Neural progenitor cell (in vitro differentiated cells): ENCODE results near the gene DCC. TPM values are rescaled to one million over a fixed set of nuclear protein-coding genes. Genes with fewer than 3 reads are reported as not detected.

Source experiments
- DNase-seq: peaks from one replicate; pipeline ENCODE4 v3.0.0-alpha.2; 2016; ENCODE audit warnings: low spot score
- H2AFZ ChIP-seq: fragments of 200-600 bp; sonication (generic); replicated peaks from 2 replicates; pipeline ENCODE4 v1.6.1; 2016; ENCODE audit warnings: antibody characterized with exemption
- H3F3A ChIP-seq: fragments of 200-600 bp; sonication (generic); 2 replicates; pipeline ENCODE4 v1.6.1; 2016; ENCODE audit warnings: antibody characterized with exemption, low read depth
- H3K27ac ChIP-seq: fragments of 200-600 bp; sonication (generic); 2 replicates; pipeline ENCODE4 v1.5.1; 2016; ENCODE audit warnings: mild to moderate bottlenecking
- H3K27me3 ChIP-seq: fragments of 200-600 bp; sonication (generic); 2 replicates; pipeline ENCODE4 v1.6.1; 2016; ENCODE audit warnings: mild to moderate bottlenecking, moderate library complexity
- H3K36me3 ChIP-seq: fragments of 200-600 bp; sonication (generic); 2 replicates; pipeline ENCODE4 v1.5.1; 2016
- H3K4me1 ChIP-seq: fragments of 200-600 bp; sonication (generic); 2 replicates; pipeline ENCODE4 v1.6.1; 2016; ENCODE audit warnings: mixed run types
- H3K4me2 ChIP-seq: fragments of 200-600 bp; sonication (generic); 2 replicates; pipeline ENCODE4 v1.6.1; 2016
- H3K4me3 ChIP-seq: fragments of 200-600 bp; sonication (generic); 2 replicates; pipeline ENCODE4 v1.5.1; 2016
- H3K79me2 ChIP-seq: fragments of 200-600 bp; sonication (generic); 2 replicates; pipeline ENCODE4 v1.6.1; 2016; ENCODE audit warnings: low read depth
- H3K9ac ChIP-seq: fragments of 200-600 bp; sonication (generic); 2 replicates; pipeline ENCODE4 v1.6.1; 2016
- H3K9me3 ChIP-seq: fragments of 200-600 bp; sonication (generic); 2 replicates; pipeline ENCODE4 v1.5.1; 2016; ENCODE audit warnings: low read depth
- H4K20me1 ChIP-seq: fragments of 200-600 bp; sonication (generic); 2 replicates; pipeline ENCODE4 v1.6.1; 2016; ENCODE audit warnings: low read depth
- H3K27ac Mint-ChIP-seq: 3 replicates; pipeline ENCODE4 v1.8.0; 2021; ENCODE audit warnings: mixed read lengths
- H3K27me3 Mint-ChIP-seq: 2 replicates; pipeline ENCODE4 v1.8.0; 2022; ENCODE audit warnings: low read depth, mild to moderate bottlenecking, inconsistent platforms, moderate library complexity, mixed read lengths; ENCODE audit not compliant: insufficient read depth
- H3K36me3 Mint-ChIP-seq: 3 replicates; pipeline ENCODE4 v1.8.0; 2021; ENCODE audit warnings: mixed read lengths
- H3K4me1 Mint-ChIP-seq: 3 replicates; pipeline ENCODE4 v1.8.0; 2021; ENCODE audit warnings: mixed read lengths
- H3K4me3 Mint-ChIP-seq: 3 replicates; pipeline ENCODE4 v1.8.0; 2021; ENCODE audit warnings: mild to moderate bottlenecking, moderate library complexity, mixed read lengths
- H3K9me3 Mint-ChIP-seq: 3 replicates; pipeline ENCODE4 v1.8.0; 2020; ENCODE audit warnings: mixed read lengths
- EZH2 ChIP-seq: fragments of 200-600 bp; sonication (generic); IDR thresholded peaks from 2 replicates; pipeline ENCODE4 v1.6.1; 2017; ENCODE audit warnings: antibody characterized with exemption, mild to moderate bottlenecking, moderate library complexity
- EZH2phosphoT487 ChIP-seq: fragments of 200-600 bp; sonication (generic); IDR thresholded peaks from 2 replicates; pipeline ENCODE4 v1.6.1; 2017; ENCODE audit warnings: antibody characterized with exemption
- total RNA-seq: library from RNA; depleted of rRNA; stranded (reverse); fragments of >200 nt; gene quantifications from 2 replicates; pipeline ENCODE4 v1.2.3, GENCODE V29; 2015; ENCODE audit warnings: low replicate concordance
- TF ChIP-seq, protein P1 (sequence below): fragments of 200-600 bp; sonication (generic); IDR thresholded peaks from 2 replicates; pipeline ENCODE4 v1.5.1; 2017; ENCODE audit warnings: antibody characterized with exemption, mild to moderate bottlenecking

Gene DCC
- total RNA-seq, 1 donor from 2014 or later, result 0.41 TPM

GRCh38 chr18:52408800-52409302 is 68.9 kb downstream of the DCC start:
- H3F3A ChIP-seq, result no peaks in the 10 kb centered on the region
- DNase-seq, result no peak
- TF ChIP-seq, protein P1, sequence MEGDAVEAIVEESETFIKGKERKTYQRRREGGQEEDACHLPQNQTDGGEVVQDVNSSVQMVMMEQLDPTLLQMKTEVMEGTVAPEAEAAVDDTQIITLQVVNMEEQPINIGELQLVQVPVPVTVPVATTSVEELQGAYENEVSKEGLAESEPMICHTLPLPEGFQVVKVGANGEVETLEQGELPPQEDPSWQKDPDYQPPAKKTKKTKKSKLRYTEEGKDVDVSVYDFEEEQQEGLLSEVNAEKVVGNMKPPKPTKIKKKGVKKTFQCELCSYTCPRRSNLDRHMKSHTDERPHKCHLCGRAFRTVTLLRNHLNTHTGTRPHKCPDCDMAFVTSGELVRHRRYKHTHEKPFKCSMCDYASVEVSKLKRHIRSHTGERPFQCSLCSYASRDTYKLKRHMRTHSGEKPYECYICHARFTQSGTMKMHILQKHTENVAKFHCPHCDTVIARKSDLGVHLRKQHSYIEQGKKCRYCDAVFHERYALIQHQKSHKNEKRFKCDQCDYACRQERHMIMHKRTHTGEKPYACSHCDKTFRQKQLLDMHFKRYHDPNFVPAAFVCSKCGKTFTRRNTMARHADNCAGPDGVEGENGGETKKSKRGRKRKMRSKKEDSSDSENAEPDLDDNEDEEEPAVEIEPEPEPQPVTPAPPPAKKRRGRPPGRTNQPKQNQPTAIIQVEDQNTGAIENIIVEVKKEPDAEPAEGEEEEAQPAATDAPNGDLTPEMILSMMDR, result no peak
- no peak for TF ChIP-seq EZH2
- TF ChIP-seq EZH2phosphoT487, result no peak
- H3K4me1 ChIP-seq, result no peaks in the 10 kb centered on the region
- H3K9me3 ChIP-seq, result no peaks in the 10 kb centered on the region
- Mint-ChIP-seq H3K4me1 (peaks cover under 1% of the 10 kb centered on the region), H3K36me3 (peaks cover under 1% of the 10 kb centered on the region), H3K9me3 (peaks cover under 1% of the 10 kb centered on the region), H3K4me3 (no peak overlapping the region), H3K27ac (no peak overlapping the region), H3K27me3 (no peaks in the 10 kb centered on the region)
- no peak overlapping the region for H3K4me2 ChIP-seq
- no peaks in the 10 kb centered on the region for H3K36me3 ChIP-seq
- H3K79me2 ChIP-seq, result no peaks in the 10 kb centered on the region
- H3K4me3 ChIP-seq, result no peak overlapping the region
- no peak overlapping the region for H3K9ac ChIP-seq
- H2AFZ ChIP-seq, result no peak overlapping the region
- no peaks in the 10 kb centered on the region for H4K20me1 ChIP-seq
- no peak overlapping the region for H3K27ac ChIP-seq
- H3K27me3 ChIP-seq, result no peaks in the 10 kb centered on the region

GRCh38 chr18:52409727-52410126 is 69.7 kb downstream of the DCC start:
- no peaks in the 10 kb centered on the region for H3K36me3 ChIP-seq
- no peaks in the 10 kb centered on the region for H3K27me3 Mint-ChIP-seq
- H3K9me3 ChIP-seq, result no peaks in the 10 kb centered on the region
- H4K20me1 ChIP-seq, result no peaks in the 10 kb centered on the region
- H3K79me2 ChIP-seq, result no peaks in the 10 kb centered on the region
- no peak overlapping the region for H3K27ac ChIP-seq
- H3K4me2 ChIP-seq, result no peak overlapping the region
- no peak for TF ChIP-seq EZH2
- no peak for TF ChIP-seq EZH2phosphoT487
- TF ChIP-seq, protein P1, result no peak
- no peaks in the 10 kb centered on the region for H3K36me3 Mint-ChIP-seq
- no peak for DNase-seq
- no peaks in the 10 kb centered on the region for H3F3A ChIP-seq
- no peak overlapping the region for H3K4me3 Mint-ChIP-seq
- no peak overlapping the region for H3K9ac ChIP-seq
- H3K4me1 ChIP-seq, result no peaks in the 10 kb centered on the region
- H2AFZ ChIP-seq, result no peak overlapping the region
- no peak overlapping the region for H3K4me3 ChIP-seq
- no peak overlapping the region for H3K27ac Mint-ChIP-seq
- H3K27me3 ChIP-seq, result no peaks in the 10 kb centered on the region
- H3K4me1 Mint-ChIP-seq, result no peaks in the 10 kb centered on the region
- no peaks in the 10 kb centered on the region for H3K9me3 Mint-ChIP-seq

GRCh38 chr18:52415131-52415530 is 75.1 kb downstream of the DCC start:
- H3K27me3 Mint-ChIP-seq, result peaks cover 4% of the 10 kb centered on the region
- H3K4me1 Mint-ChIP-seq, result no peaks in the 10 kb centered on the region
- Histone ChIP-seq H3K27ac (no peak overlapping the region), H3K9me3 (no peaks in the 10 kb centered on the region), H3F3A (no peaks in the 10 kb centered on the region), H3K36me3 (no peaks in the 10 kb centered on the region), H3K4me1 (no peaks in the 10 kb centered on the region), H3K4me2 (no peak overlapping the region), H3K4me3 (no peak overlapping the region), H2AFZ (no peak overlapping the region), H3K9ac (no peak overlapping the region), H3K79me2 (no peaks in the 10 kb centered on the region), H4K20me1 (no peaks in the 10 kb centered on the region), H3K27me3 (no peaks in the 10 kb centered on the region)
- peaks cover 6% of the 10 kb centered on the region for H3K36me3 Mint-ChIP-seq
- no peak overlapping the region for H3K4me3 Mint-ChIP-seq
- no peak for TF ChIP-seq EZH2
- TF ChIP-seq, protein P1, result no peak
- TF ChIP-seq EZH2phosphoT487, result no peak
- H3K9me3 Mint-ChIP-seq, result peaks cover 14% of the 10 kb centered on the region
- DNase-seq, result no peak
- no peak overlapping the region for H3K27ac Mint-ChIP-seq
